OCI-M2 (cell line): ENCODE measurements around the gene ANKRD33B.

Experiments
- DNase-seq: peaks from one replicate; lab custom pipeline; 2025; ENCODE audit not compliant: unreplicated experiment; lab: John Stamatoyannopoulos, UW

ANKRD33B gene

GRCh38 chr5:10671041-10672008, 107.5 kb downstream of the ANKRD33B start:
- no peak for DNase-seq

GRCh38 chr5:10672146-10673016, 108.5 kb downstream of the ANKRD33B start:
- DNase-seq: no peak

GRCh38 chr5:10673017-10673389, 109.1 kb downstream of the ANKRD33B start:
- DNase-seq: no peak

GRCh38 chr5:10673407-10673806, 109.5 kb downstream of the ANKRD33B start:
- no peak for DNase-seq

- DNase-seq: no peak
Observed at GRCh38 chr5:10674096-10674495, 110.2 kb downstream of the ANKRD33B start.

- no peak for DNase-seq
Observed at GRCh38 chr5:10674582-10674981, 110.7 kb downstream of the ANKRD33B start.

GRCh38 chr5:10675177-10675700, 111.4 kb downstream of the ANKRD33B start:
- no peak for DNase-seq

- no peak for DNase-seq
Observed at GRCh38 chr5:10676224-10676623, 112.4 kb downstream of the ANKRD33B start.

GRCh38 chr5:10676946-10677345, 113.1 kb downstream of the ANKRD33B start:
- DNase-seq: no peak

- DNase-seq: no peak
Observed at GRCh38 chr5:10677533-10677932, 113.7 kb downstream of the ANKRD33B start.

- no peak for DNase-seq
Observed at GRCh38 chr5:10678244-10678643, 114.4 kb downstream of the ANKRD33B start.

- no peak for DNase-seq
Observed at GRCh38 chr5:10679336-10679988, 115.6 kb downstream of the ANKRD33B start.

GRCh38 chr5:10680876-10681481, 117.1 kb downstream of the ANKRD33B start:
- DNase-seq: no peak

- DNase-seq: no peak
Observed at GRCh38 chr5:10681731-10682679, 118.1 kb downstream of the ANKRD33B start.

GRCh38 chr5:10682801-10683525, 119.1 kb downstream of the ANKRD33B start:
- no peak for DNase-seq

- no peak for DNase-seq
Observed at GRCh38 chr5:10684303-10685086, 120.6 kb downstream of the ANKRD33B start.

- no peak for DNase-seq
Observed at GRCh38 chr5:10685115-10685521, 121.2 kb downstream of the ANKRD33B start.

GRCh38 chr5:10686890-10687289, 123.0 kb downstream of the ANKRD33B start:
- DNase-seq: no peak
